Kidney (tissue), 14 donors: ENCODE measurements around the gene JARID2. TPM values are rescaled to one million over a fixed set of nuclear protein-coding genes. Genes with fewer than 3 reads are reported as not detected.

ENCODE experiments used
- DNase-seq, 5 donors: peaks; one replicate each; pipeline ENCODE4 v3.0.0-alpha.2; 2013 to 2020
- FAIRE-seq: peaks from 2 replicates; lab custom pipeline; 2012; peaks lifted over from hg19 to GRCh38; lab: Jason Lieb, UNC
- H3K27ac ChIP-seq, 2 donors: one replicate each; pipeline ENCODE4 v1.7.0; 2013; ENCODE audit warnings: low read depth in 2 of 2, low read length in 2 of 2, inconsistent platforms in 1 of 2
- H3K27me3 ChIP-seq: one replicate; pipeline ENCODE4 v1.7.1; 2013; ENCODE audit warnings: low read length, inconsistent platforms; ENCODE audit not compliant: control insufficient read depth, insufficient read depth
- H3K36me3 ChIP-seq, 3 donors: one replicate each; pipeline versions ENCODE4 v1.7.0 to v1.7.1; 2013; ENCODE audit warnings: low read length in 3 of 3, control low read depth in 1 of 3, inconsistent platforms in 1 of 3; ENCODE audit not compliant: insufficient read depth in 3 of 3, control insufficient read depth in 2 of 3
- H3K4me1 ChIP-seq, 3 donors: one replicate each; pipeline versions ENCODE4 v1.7.0 to v1.7.1; 2013; ENCODE audit warnings: low read length in 3 of 3, inconsistent platforms in 1 of 3, low read depth in 1 of 3; ENCODE audit not compliant: control insufficient read depth in 2 of 3, insufficient read depth in 2 of 3
- H3K4me3 ChIP-seq, 3 donors: one replicate each; pipeline versions ENCODE4 v1.7.0 to v1.8.1; 2013; ENCODE audit warnings: low read length in 3 of 3, control low read depth in 1 of 3, inconsistent platforms in 1 of 3
- H3K9ac ChIP-seq, 3 donors: one replicate each; pipeline versions ENCODE4 v1.7.0 to v1.7.1; 2013; ENCODE audit warnings: low read length in 3 of 3, control low read depth in 1 of 3, inconsistent platforms in 1 of 3
- H3K9me3 ChIP-seq, 3 donors: one replicate each; pipeline versions ENCODE4 v1.7.0 to v1.7.1; 2013; ENCODE audit warnings: low read length in 3 of 3, control low read depth in 1 of 3, inconsistent platforms in 1 of 3; ENCODE audit not compliant: control insufficient read depth in 2 of 3, insufficient read depth in 1 of 3
- intact Hi-C: fragments of 100-400 bp; cut with DNase I; formaldehyde crosslinking; loops from one replicate; pipeline ENCODE4 v1.11.1; 2022
- polyA plus RNA-seq: library from polyadenylated mRNA; stranded (reverse); fragments of 350-450 nt; fragmentation: Illumina TruSeq; extraction: RNeasy Lipid Tissue Mini Kit (QIAGEN cat#74804); gene quantifications from one replicate; pipeline ENCODE4 v1.2.3, GENCODE V29; 2014; ENCODE audit warnings: low read depth, low replicate concordance; ENCODE audit not compliant: insufficient read depth
- total RNA-seq: library from RNA; stranded (reverse); fragmentation: NEBNext Ultra II Directional; extraction: Animal tissue kit (Norgen Biotek cat#: 25700); gene quantifications from one replicate; pipeline ENCODE4 v1.2.1, GENCODE V29; 2021
- TF ChIP-seq, protein P1 (sequence below): IDR thresholded peaks from 3 replicates; pipeline ENCODE4 v1.5.1; 2012; ENCODE audit warnings: mild to moderate bottlenecking, moderate library complexity, borderline replicate concordance; ENCODE audit not compliant: insufficient read depth; ENCODE audit errors: extremely low read depth
- donor health status: control.
- donor health status: control.
- donor health status: control.
- donor health status: control.
- donor health status: control.
- donor health status: DM: yes; HTN: yes; CAD: no.
- donor health status: Normal renal cell carcinoma (clear cell type).

Gene JARID2
- total and polyA plus RNA-seq, 2 donors from 2014 or later, result 1.8 to 12.3 TPM

DNA sequence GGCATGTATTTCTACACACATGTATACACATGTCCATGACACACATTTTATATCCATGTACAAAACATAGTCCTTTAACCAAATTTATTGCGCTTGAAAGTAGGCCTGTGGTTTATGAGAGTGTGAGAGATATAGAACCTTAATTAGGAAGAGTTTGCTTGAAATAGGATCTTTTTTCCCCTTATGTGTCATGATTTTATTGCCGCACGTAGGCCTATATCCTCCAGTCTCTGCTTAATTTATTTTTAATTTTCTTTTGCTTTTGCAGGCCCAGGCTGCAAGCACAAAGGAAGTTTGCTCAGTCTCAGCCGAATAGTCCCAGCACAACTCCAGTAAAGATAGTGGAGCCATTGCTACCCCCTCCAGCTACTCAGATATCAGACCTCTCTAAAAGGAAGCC, 205.9 kb downstream of the JARID2 start:
- H3K27ac ChIP-seq, result no peak overlapping the region
- no peaks in the 10 kb centered on the region for H3K27me3 ChIP-seq
- H3K4me1 ChIP-seq, result peaks cover 2 to 7% (median 5%) of the 10 kb centered on the region in 3 donors
- DNase-seq (peak in 1 of 5 donors; percentile 46), FAIRE-seq (no peak)
- intact Hi-C loops, result no loop called here
- H3K9me3 ChIP-seq, result no peaks in the 10 kb centered on the region
- TF ChIP-seq, protein P1, sequence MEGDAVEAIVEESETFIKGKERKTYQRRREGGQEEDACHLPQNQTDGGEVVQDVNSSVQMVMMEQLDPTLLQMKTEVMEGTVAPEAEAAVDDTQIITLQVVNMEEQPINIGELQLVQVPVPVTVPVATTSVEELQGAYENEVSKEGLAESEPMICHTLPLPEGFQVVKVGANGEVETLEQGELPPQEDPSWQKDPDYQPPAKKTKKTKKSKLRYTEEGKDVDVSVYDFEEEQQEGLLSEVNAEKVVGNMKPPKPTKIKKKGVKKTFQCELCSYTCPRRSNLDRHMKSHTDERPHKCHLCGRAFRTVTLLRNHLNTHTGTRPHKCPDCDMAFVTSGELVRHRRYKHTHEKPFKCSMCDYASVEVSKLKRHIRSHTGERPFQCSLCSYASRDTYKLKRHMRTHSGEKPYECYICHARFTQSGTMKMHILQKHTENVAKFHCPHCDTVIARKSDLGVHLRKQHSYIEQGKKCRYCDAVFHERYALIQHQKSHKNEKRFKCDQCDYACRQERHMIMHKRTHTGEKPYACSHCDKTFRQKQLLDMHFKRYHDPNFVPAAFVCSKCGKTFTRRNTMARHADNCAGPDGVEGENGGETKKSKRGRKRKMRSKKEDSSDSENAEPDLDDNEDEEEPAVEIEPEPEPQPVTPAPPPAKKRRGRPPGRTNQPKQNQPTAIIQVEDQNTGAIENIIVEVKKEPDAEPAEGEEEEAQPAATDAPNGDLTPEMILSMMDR, result no peak
- no peak overlapping the region for H3K4me3 ChIP-seq
- no peak overlapping the region for H3K9ac ChIP-seq
- peaks cover 2 to 5% (median 3%) of the 10 kb centered on the region in 3 donors for H3K36me3 ChIP-seq

- Histone ChIP-seq H3K4me3 (no peak overlapping the region), H3K27ac (no peak overlapping the region), H3K9ac (no peak overlapping the region), H3K4me1 (peaks cover 2 to 7% (median 5%) of the 10 kb centered on the region in 3 donors), H3K27me3 (no peaks in the 10 kb centered on the region), H3K36me3 (peaks cover 2 to 5% (median 3%) of the 10 kb centered on the region in 3 donors), H3K9me3 (no peaks in the 10 kb centered on the region)
- TF ChIP-seq, protein P1, result no peak
- FAIRE-seq (no peak), DNase-seq (no peak)
- intact Hi-C loops, result no loop called here
These were observed 206.5 kb downstream of the JARID2 start for GRCh38 chr6:15452182-15452941.

DNA sequence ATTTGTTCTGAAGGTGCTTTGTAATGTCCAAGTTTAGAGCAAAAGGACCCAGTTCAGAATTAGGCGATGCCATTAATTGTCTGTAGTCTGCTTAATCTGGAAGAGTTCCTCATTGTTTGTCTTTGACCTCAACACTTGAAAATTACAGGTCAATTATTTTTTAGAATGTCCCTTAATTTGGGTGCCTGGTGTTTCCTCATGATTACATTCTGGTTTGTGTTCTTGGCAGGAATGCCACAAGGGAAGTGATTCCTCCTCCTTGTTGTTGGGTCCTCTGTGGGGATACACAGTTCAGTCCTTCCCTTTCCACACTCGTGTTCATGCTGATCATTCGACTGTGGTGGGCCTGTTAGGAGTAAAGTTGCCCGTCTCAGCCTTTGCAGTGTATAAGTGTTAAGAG, 207.3 kb downstream of the JARID2 start:
- Histone ChIP-seq H3K9me3 (no peaks in the 10 kb centered on the region), H3K4me1 (peaks cover 2 to 5% (median 2%) of the 10 kb centered on the region in 3 donors), H3K4me3 (no peak overlapping the region), H3K9ac (no peak overlapping the region), H3K36me3 (peaks cover 2 to 5% (median 3%) of the 10 kb centered on the region in 3 donors), H3K27ac (no peak overlapping the region), H3K27me3 (no peaks in the 10 kb centered on the region)
- intact Hi-C loops, result no loop called here
- FAIRE-seq (no peak), DNase-seq (no peak)
- TF ChIP-seq, protein P1, result no peak
